Hepatocyte (in vitro differentiated cells): ENCODE data around the gene LRP1B. TPM values are rescaled to one million over a fixed set of nuclear protein-coding genes. Genes with fewer than 3 reads are reported as not detected.

ENCODE experiments used
- DNase-seq: peaks from one replicate; pipeline ENCODE4 v3.0.0-alpha.2; 2016; ENCODE audit warnings: low spot score
- H2AFZ ChIP-seq: fragments of 200-600 bp; sonication (generic); 2 replicates; pipeline ENCODE4 v1.6.0; 2016; ENCODE audit warnings: antibody characterized with exemption, mild to moderate bottlenecking
- H3K27ac ChIP-seq: fragments of 200-600 bp; sonication (generic); 2 replicates; pipeline ENCODE4 v1.5.1; 2016; ENCODE audit warnings: mild to moderate bottlenecking
- H3K27me3 ChIP-seq: fragments of 200-600 bp; sonication (generic); 2 replicates; pipeline ENCODE4 v1.6.1; 2016
- H3K36me3 ChIP-seq: fragments of 200-600 bp; sonication (generic); replicated peaks from 2 replicates; pipeline ENCODE4 v1.5.1; 2016; ENCODE audit warnings: low read depth; ENCODE audit not compliant: insufficient read depth
- H3K4me1 ChIP-seq: fragments of 200-600 bp; sonication (generic); 2 replicates; pipeline ENCODE4 v1.5.1; 2016; ENCODE audit warnings: mild to moderate bottlenecking, moderate library complexity; ENCODE audit not compliant: insufficient read depth
- H3K4me2 ChIP-seq: fragments of 200-600 bp; sonication (generic); 2 replicates; pipeline ENCODE4 v1.6.0; 2016
- H3K4me3 ChIP-seq: fragments of 200-600 bp; sonication (generic); 2 replicates; pipeline ENCODE4 v1.5.1; 2016; ENCODE audit warnings: mild to moderate bottlenecking
- H3K79me2 ChIP-seq: fragments of 200-600 bp; sonication (generic); 2 replicates; pipeline ENCODE4 v1.6.0; 2017; ENCODE audit warnings: mild to moderate bottlenecking
- H3K9me2 ChIP-seq: fragments of 200-600 bp; sonication (generic); replicated peaks from 2 replicates; pipeline ENCODE4 v1.6.0; 2017; ENCODE audit warnings: mild to moderate bottlenecking; ENCODE audit not compliant: insufficient read depth
- H3K9me3 ChIP-seq: fragments of 200-600 bp; sonication (generic); 2 replicates; pipeline ENCODE4 v1.5.1; 2016; ENCODE audit warnings: low read depth, mild to moderate bottlenecking
- H4K20me1 ChIP-seq: fragments of 200-600 bp; sonication (generic); 2 replicates; pipeline ENCODE4 v1.6.0; 2016; ENCODE audit warnings: mild to moderate bottlenecking; ENCODE audit not compliant: insufficient read depth, poor library complexity, severe bottlenecking
- CTCF ChIP-seq: fragments of 200-600 bp; sonication (generic); IDR thresholded peaks from 2 replicates; pipeline ENCODE4 v1.5.1; 2016; ENCODE audit warnings: antibody characterized with exemption, mild to moderate bottlenecking; ENCODE audit not compliant: poor library complexity
- EZH2 ChIP-seq: fragments of 200-600 bp; sonication (generic); IDR thresholded peaks from 2 replicates; pipeline ENCODE4 v1.6.1; 2016; ENCODE audit warnings: antibody characterized with exemption, mild to moderate bottlenecking, borderline replicate concordance
- EZH2phosphoT487 ChIP-seq: fragments of 200-600 bp; sonication (generic); IDR thresholded peaks from one replicate; pipeline ENCODE4 v1.6.1; 2018; ENCODE audit warnings: antibody characterized with exemption, mild to moderate bottlenecking, low read depth, moderate library complexity; ENCODE audit not compliant: unreplicated experiment, severe bottlenecking
- WGBS: methylation state at CpG from one replicate; pipeline ENCODE4 v1.1.6; 2016; ENCODE audit warnings: low lambda C conversion rate; ENCODE audit errors: missing lambda C conversion rate; 5-methylcytosine and 5-hydroxymethylcytosine counted together
- polyA plus RNA-seq: library from polyadenylated mRNA; unstranded; fragments of >200 nt; fragmentation: Nextera tagmentation; extraction: Ambion mirVana; gene quantifications from 2 replicates; pipeline ENCODE4 v1.2.1, GENCODE V29; 2016
- total RNA-seq: library from RNA; depleted of rRNA; stranded (reverse); fragments of >200 nt; gene quantifications from 2 replicates; pipeline ENCODE4 v1.2.3, GENCODE V29; 2014

Gene LRP1B
- total and polyA plus RNA-seq, 2 experiments from 2014 or later: 0.65 to 2.0 TPM

- Histone ChIP-seq H3K79me2 (no peaks in the 10 kb centered on the region), H3K36me3 (no peaks in the 10 kb centered on the region), H3K9me2 (no peaks in the 10 kb centered on the region), H3K27ac (no peak overlapping the region), H4K20me1 (no peaks in the 10 kb centered on the region), H2AFZ (no peak overlapping the region), H3K4me3 (no peak overlapping the region), H3K4me1 (no peaks in the 10 kb centered on the region), H3K9me3 (no peaks in the 10 kb centered on the region), H3K4me2 (no peak overlapping the region), H3K27me3 (no peaks in the 10 kb centered on the region)
- WGBS: 54% methylated on average over 2 of the region's 2 CpGs
- no peak for TF ChIP-seq EZH2
- TF ChIP-seq EZH2phosphoT487: no peak
- TF ChIP-seq CTCF: no peak
- no peak for DNase-seq
Observed at GRCh38 chr2:140855471-140855870, 1275.3 kb downstream of the LRP1B start.

GRCh38 chr2:140851258-140851981 lies 1279.4 kb downstream of the LRP1B start:
- Histone ChIP-seq H3K4me2 (no peak overlapping the region), H3K9me3 (no peaks in the 10 kb centered on the region), H4K20me1 (no peaks in the 10 kb centered on the region), H3K27me3 (no peaks in the 10 kb centered on the region), H3K27ac (no peak overlapping the region), H3K4me3 (no peak overlapping the region), H3K36me3 (no peaks in the 10 kb centered on the region), H2AFZ (no peak overlapping the region), H3K4me1 (no peaks in the 10 kb centered on the region), H3K9me2 (no peaks in the 10 kb centered on the region), H3K79me2 (no peaks in the 10 kb centered on the region)
- WGBS: 83% methylated on average over 4 of the region's 4 CpGs
- no peak for DNase-seq
- no peak for TF ChIP-seq CTCF

GRCh38 chr2:140843186-140843585 lies 1287.6 kb downstream of the LRP1B start:
- Histone ChIP-seq H3K4me2 (no peak overlapping the region), H3K36me3 (no peaks in the 10 kb centered on the region), H3K4me3 (no peak overlapping the region), H3K27me3 (no peaks in the 10 kb centered on the region), H3K9me2 (no peaks in the 10 kb centered on the region), H4K20me1 (no peaks in the 10 kb centered on the region), H3K4me1 (no peaks in the 10 kb centered on the region), H3K9me3 (no peaks in the 10 kb centered on the region), H3K79me2 (no peaks in the 10 kb centered on the region), H3K27ac (no peak overlapping the region), H2AFZ (no peak overlapping the region)
- TF ChIP-seq EZH2phosphoT487 (no peak), CTCF (no peak), EZH2 (no peak)
- no peak for DNase-seq
- WGBS: 100% methylated on average over 1 of the region's 1 CpG
